H1 (cell line): Measurements from ENCODE around the gene DUOX1. TPM values are rescaled to one million over a fixed set of nuclear protein-coding genes. Genes with fewer than 3 reads are reported as not detected.
"Not testable (repeated sequence)": the region's sequence is repeated elsewhere in the genome, so short reads cannot be mapped to it uniquely, and the experiment has no call there.

Experiments
- CTCF ChIA-PET: fragments of 300-600 bp; sonication (Branson Sonifier 250); formaldehyde crosslinking; loops from one replicate; lab custom pipeline; 2021; ENCODE audit not compliant: partially characterized antibody; lab: Charles Lee
- POLR2A ChIA-PET: fragments of 300-600 bp; sonication (Branson Sonifier 250); formaldehyde crosslinking; loops from one replicate; lab custom pipeline; 2021; ENCODE audit warnings: inconsistent platforms; ENCODE audit not compliant: partially characterized antibody; lab: Charles Lee
- DNase-seq, 2 experiments: peaks; one replicate each; pipeline versions ENCODE4 v3.0.0 to v3.0.0-alpha.2; 2010 to 2022; ENCODE audit warnings: low spot score in 2 of 2, low read depth in 1 of 2, mixed read lengths in 1 of 2
- FAIRE-seq: peaks from 2 replicates; lab custom pipeline; 2011; peaks lifted over from hg19 to GRCh38; lab: Jason Lieb, UNC
- H2AFZ ChIP-seq: 2 replicates; pipeline ENCODE4 v1.8.1; 2012; ENCODE audit warnings: low read length, inconsistent platforms
- H2AK5ac ChIP-seq: 2 replicates; pipeline ENCODE4 v1.6.1; 2013; ENCODE audit warnings: low read depth, low read length
- H2BK120ac ChIP-seq: replicated peaks from 2 replicates; pipeline ENCODE3; 2013; ENCODE audit warnings: low read depth, low read length, inconsistent platforms
- H2BK12ac ChIP-seq: 2 replicates; pipeline ENCODE4 v1.6.1; 2013; ENCODE audit warnings: low read depth, low read length
- H2BK15ac ChIP-seq: 2 replicates; pipeline ENCODE4 v1.6.1; 2013; ENCODE audit warnings: low read length
- H2BK20ac ChIP-seq: 2 replicates; pipeline ENCODE4 v1.6.1; 2013; ENCODE audit warnings: low read length
- H2BK5ac ChIP-seq: 2 replicates; pipeline ENCODE4 v1.6.1; 2013; ENCODE audit warnings: low read depth, low read length
- H3K14ac ChIP-seq: 2 replicates; pipeline ENCODE4 v1.6.1; 2013; ENCODE audit warnings: inconsistent platforms; ENCODE audit not compliant: insufficient read length
- H3K18ac ChIP-seq: 2 replicates; pipeline ENCODE4 v1.6.1; 2013; ENCODE audit warnings: low read length; ENCODE audit errors: extremely low read depth
- H3K23ac ChIP-seq: 2 replicates; pipeline ENCODE4 v1.6.1; 2013; ENCODE audit warnings: inconsistent platforms; ENCODE audit not compliant: insufficient read length
- H3K23me2 ChIP-seq: 2 replicates; pipeline ENCODE4 v1.6.1; 2013; ENCODE audit warnings: low read depth, low read length
- H3K27ac ChIP-seq: 2 replicates; pipeline ENCODE4 v1.6.1; 2011; ENCODE audit warnings: low read depth, low read length, inconsistent platforms
- H3K27me3 ChIP-seq, 4 experiments: replicated peaks in 1 of 4; 1 replicate in 1 of 4; 2 replicates in 3 of 4; pipeline versions ENCODE4 v1.6.1 to v1.8.1; 2011 to 2013; ENCODE audit warnings: low read length in 3 of 4, mild to moderate bottlenecking in 3 of 4, inconsistent platforms in 2 of 4, mixed read lengths in 2 of 4, moderate library complexity in 1 of 4; ENCODE audit not compliant: control insufficient read depth in 3 of 4, insufficient read depth in 3 of 4; ENCODE audit errors: extremely low read depth in 1 of 4
- H3K36me3 ChIP-seq, 4 experiments: 2 replicates each; pipeline versions ENCODE4 v1.6.1 to v1.8.1; 2011 to 2013; ENCODE audit warnings: mild to moderate bottlenecking in 4 of 4, low read length in 3 of 4, moderate library complexity in 2 of 4, control low read depth in 1 of 4, inconsistent platforms in 1 of 4; ENCODE audit not compliant: insufficient read depth in 4 of 4, control insufficient read depth in 2 of 4
- H3K4ac ChIP-seq: replicated peaks from 2 replicates; pipeline ENCODE3; 2013; ENCODE audit warnings: low read length, low read depth, mixed read lengths, inconsistent platforms; ENCODE audit not compliant: insufficient read length
- H3K4me1 ChIP-seq, 4 experiments: replicated peaks in 1 of 4; 1 replicate in 1 of 4; 2 replicates in 3 of 4; pipeline versions ENCODE4 v1.6.1 to v1.8.1; 2011 to 2013; ENCODE audit warnings: low read length in 3 of 4, inconsistent platforms in 2 of 4, mixed read lengths in 1 of 4; ENCODE audit not compliant: insufficient read depth in 4 of 4, control insufficient read depth in 3 of 4
- H3K4me2 ChIP-seq, 2 experiments: 2 replicates each; pipeline versions ENCODE4 v1.6.1 to v1.8.1; 2011 to 2013; ENCODE audit warnings: low read depth in 2 of 2, low read length in 2 of 2, control low read depth in 1 of 2, inconsistent platforms in 1 of 2, mild to moderate bottlenecking in 1 of 2; ENCODE audit not compliant: insufficient read depth in 1 of 2
- H3K4me3 ChIP-seq, 4 experiments: fragments of 200-600, 300-600 bp in 1 of 4; sonication (generic), shearing (Covaris generic), sonication (Bioruptor Twin) in 1 of 4; 2 replicates each; pipeline versions ENCODE4 v1.5.1 to v1.8.1; 2011 to 2016; ENCODE audit warnings: low read length in 4 of 4, low read depth in 3 of 4, control low read depth in 2 of 4, inconsistent platforms in 2 of 4, mild to moderate bottlenecking in 2 of 4, mixed read lengths in 1 of 4, moderate library complexity in 1 of 4; ENCODE audit not compliant: insufficient read depth in 2 of 4; ENCODE audit errors: extremely low read depth in 1 of 4
- H3K56ac ChIP-seq: replicated peaks from 2 replicates; pipeline ENCODE3; 2013; ENCODE audit warnings: low read depth, mild to moderate bottlenecking, mixed read lengths, low read length, inconsistent platforms; ENCODE audit not compliant: insufficient read length
- H3K79me1 ChIP-seq: 2 replicates; pipeline ENCODE4 v1.6.1; 2013; ENCODE audit warnings: low read depth, low read length, control low read depth
- H3K79me2 ChIP-seq, 2 experiments: 2 replicates each; pipeline versions ENCODE4 v1.6.1 to v1.8.1; 2012 to 2013; ENCODE audit warnings: low read length in 2 of 2, mild to moderate bottlenecking in 2 of 2, inconsistent platforms in 1 of 2; ENCODE audit not compliant: insufficient read depth in 2 of 2, control insufficient read depth in 1 of 2
- H3K9ac ChIP-seq, 4 experiments: replicated peaks in 1 of 4; 1 replicate in 1 of 4; 2 replicates in 3 of 4; pipeline versions ENCODE4 v1.6.1 to v1.8.1; 2011 to 2013; ENCODE audit warnings: low read depth in 3 of 4, low read length in 3 of 4, control low read depth in 2 of 4, mild to moderate bottlenecking in 2 of 4, moderate library complexity in 2 of 4, inconsistent platforms in 1 of 4; ENCODE audit errors: extremely low read depth in 1 of 4
- H3K9me3 ChIP-seq, 2 experiments: 2 replicates each; pipeline versions ENCODE4 v1.6.1 to v1.8.1; 2012 to 2013; ENCODE audit warnings: mild to moderate bottlenecking in 2 of 2, moderate library complexity in 2 of 2, control low read depth in 1 of 2, inconsistent platforms in 1 of 2, low read depth in 1 of 2, low read length in 1 of 2, mixed read lengths in 1 of 2; ENCODE audit not compliant: insufficient read depth in 2 of 2
- H4K20me1 ChIP-seq, 2 experiments: replicated peaks in 1 of 2; 2 replicates each; pipeline versions ENCODE3 to v1.8.1; 2011 to 2013; ENCODE audit warnings: inconsistent platforms in 2 of 2, low read length in 2 of 2, mild to moderate bottlenecking in 1 of 2; ENCODE audit not compliant: insufficient read depth in 2 of 2, control insufficient read depth in 1 of 2
- H4K5ac ChIP-seq: 2 replicates; pipeline ENCODE4 v1.6.1; 2013; ENCODE audit warnings: low read length, low read depth, mixed read lengths, inconsistent platforms; ENCODE audit not compliant: insufficient read length
- H4K8ac ChIP-seq: 2 replicates; pipeline ENCODE4 v1.8.0; 2013; ENCODE audit warnings: mild to moderate bottlenecking, moderate library complexity, low read length, inconsistent platforms; ENCODE audit not compliant: insufficient read depth; ENCODE audit errors: extremely low read depth
- H4K91ac ChIP-seq: replicated peaks from 2 replicates; pipeline ENCODE3; 2013; ENCODE audit warnings: low read length, mixed read lengths, inconsistent platforms; ENCODE audit not compliant: insufficient read length
- WGBS, 2 experiments: shearing (Covaris generic) in 1 of 2; methylation state at CpG; one replicate each; pipeline versions ENCODE4 v1.1.6 to v1.1.7; 2013 to 2015; ENCODE audit warnings: low lambda C conversion rate in 2 of 2, mixed read lengths in 2 of 2, inconsistent platforms in 1 of 2, low coverage in 1 of 2, missing lambda C conversion rate in 1 of 2; ENCODE audit not compliant: insufficient replicate concordance in 2 of 2, insufficient coverage in 1 of 2, insufficient read length in 1 of 2; ENCODE audit errors: extremely low coverage in 1 of 2, missing lambda C conversion rate in 1 of 2; 5-methylcytosine and 5-hydroxymethylcytosine counted together
- polyA plus RNA-seq, 7 experiments: library from polyadenylated mRNA; depleted of rRNA in 3 of 7; stranded (reverse) in 5 of 7; unstranded in 2 of 7; fragments of >200 nt in 5 of 7; fragments of 200-250 nt in 2 of 7; gene quantifications; 1 replicate in 5 of 7; 2 replicates in 1 of 7; 4 replicates in 1 of 7; pipeline versions ENCODE4 v1.2.1 to v1.2.3, GENCODE V29; 2011 to 2013; ENCODE audit warnings: missing spikeins in 2 of 7, mixed read lengths in 2 of 7
- total RNA-seq: library from RNA; stranded (reverse); fragmentation: NEBNext Ultra II Directional; extraction: Animal tissue kit (Norgen Biotek cat#: 25700); gene quantifications from 2 replicates; pipeline ENCODE4 v1.2.1, GENCODE V29; 2021
- TF ChIP-seq, protein P1 (sequence below): IDR thresholded peaks from 2 replicates; pipeline ENCODE4 v1.6.1; 2012; ENCODE audit warnings: inconsistent platforms

Gene DUOX1
- total and polyA plus RNA-seq, 2 of the 8 experiments (the other 6 are each of a cell fraction or from before 2014, with no cell fraction given): 0.84 to 1.4 TPM

DNA sequence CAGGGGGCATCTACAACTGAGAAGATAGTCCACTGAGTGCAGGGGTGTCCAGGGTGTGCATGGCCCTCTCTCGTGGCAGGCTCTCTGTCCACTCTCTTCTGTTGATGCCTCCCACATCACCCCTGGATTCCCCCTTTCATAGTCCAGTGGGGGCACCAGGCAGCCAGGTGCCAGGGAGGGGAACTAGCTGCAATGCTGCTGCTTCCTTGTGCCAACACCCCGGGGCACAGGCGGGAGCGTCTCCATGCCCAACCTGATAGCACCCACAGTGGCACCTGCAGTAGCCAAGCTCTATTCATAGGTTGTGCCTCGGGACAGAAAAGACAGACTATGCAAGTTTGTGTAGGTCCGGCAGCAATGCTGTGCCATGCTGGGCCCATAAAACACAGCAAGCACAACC is 27.6 kb upstream of the DUOX1 start (continued):
- TF ChIP-seq, protein P1, sequence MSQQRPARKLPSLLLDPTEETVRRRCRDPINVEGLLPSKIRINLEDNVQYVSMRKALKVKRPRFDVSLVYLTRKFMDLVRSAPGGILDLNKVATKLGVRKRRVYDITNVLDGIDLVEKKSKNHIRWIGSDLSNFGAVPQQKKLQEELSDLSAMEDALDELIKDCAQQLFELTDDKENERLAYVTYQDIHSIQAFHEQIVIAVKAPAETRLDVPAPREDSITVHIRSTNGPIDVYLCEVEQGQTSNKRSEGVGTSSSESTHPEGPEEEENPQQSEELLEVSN: no peak

DNA sequence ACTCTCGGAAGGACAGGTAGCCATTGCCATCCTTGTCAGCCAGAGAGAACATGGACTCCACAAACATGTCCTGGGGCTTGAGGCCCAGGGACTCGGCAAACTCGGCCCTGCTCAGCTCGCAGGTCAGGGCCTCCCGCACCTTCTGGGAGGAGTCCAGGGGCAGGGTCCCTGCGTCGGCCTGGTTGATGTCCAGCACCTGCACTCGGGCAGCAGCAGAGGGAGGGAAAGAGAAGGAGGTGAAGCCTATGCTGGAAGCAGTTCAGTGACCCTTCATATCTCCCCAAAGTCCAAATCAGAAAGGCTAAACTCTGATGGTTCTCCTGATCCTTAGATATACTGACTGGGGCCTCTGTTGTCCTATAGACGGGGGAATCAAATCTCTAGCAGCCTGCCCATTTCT is 25.6 kb upstream of the DUOX1 start:
- WGBS, 2 experiments: 83% methylated on average over 3 of the region's 9 CpGs; no CpG with 5 or more reads in 1 of the 2 experiments
- H3K27ac ChIP-seq: not testable (repeated sequence)

More for the DNA sequence above, 25.6 kb upstream of the DUOX1 start:
- H2BK20ac ChIP-seq, DNase-seq, H2AK5ac ChIP-seq, H4K5ac ChIP-seq, H4K91ac ChIP-seq, H3K4me3 ChIP-seq, H3K56ac ChIP-seq, H3K79me2 ChIP-seq, H2BK120ac ChIP-seq, H3K79me1 ChIP-seq, FAIRE-seq, H3K4me2 ChIP-seq, H3K14ac ChIP-seq, H3K9me3 ChIP-seq, H3K4ac ChIP-seq, H3K9ac ChIP-seq, H4K8ac ChIP-seq, H3K18ac ChIP-seq, H4K20me1 ChIP-seq, H2BK15ac ChIP-seq, POLR2A ChIA-PET, H3K36me3 ChIP-seq, H2AFZ ChIP-seq, H3K23me2 ChIP-seq, H2BK12ac ChIP-seq, H3K23ac ChIP-seq, H2BK5ac ChIP-seq: not testable (repeated sequence)
- CTCF ChIA-PET: interaction anchor here (3.3 kb wide), 1 partner anchor 15 kb away, joined by 29 read pairs; no protein-coding TSS in a partner anchor
- Histone ChIP-seq H3K4me1 (peaks cover 0 to 11% (median 8%) of the 10 kb centered on the region in 4 experiments; a peak in 5 of 7 replicates), H3K27me3 (peaks cover 0 to 16% (median 8%) of the 10 kb centered on the region in 4 experiments; a peak in 5 of 7 replicates)
